Activated CD8-positive, alpha-beta memory T cell treated with anti-CD3 and anti-CD28 coated beads, Interleukin-2, amount 50 U/mL, for 48 hours (primary cell): ENCODE data around the gene TEDC1.
"Not testable (repeated sequence)": the region's sequence is repeated elsewhere in the genome, so short reads cannot be mapped to it uniquely, and the experiment has no call there.

ENCODE experiments used
- DNase-seq: peaks from one replicate; pipeline ENCODE4 v3.0.0-alpha.2; 2020

The TEDC1 gene

GRCh38 chr14:105546410-105546809, 55.4 kb downstream of the TEDC1 start:
- not testable (repeated sequence) for DNase-seq

DNA sequence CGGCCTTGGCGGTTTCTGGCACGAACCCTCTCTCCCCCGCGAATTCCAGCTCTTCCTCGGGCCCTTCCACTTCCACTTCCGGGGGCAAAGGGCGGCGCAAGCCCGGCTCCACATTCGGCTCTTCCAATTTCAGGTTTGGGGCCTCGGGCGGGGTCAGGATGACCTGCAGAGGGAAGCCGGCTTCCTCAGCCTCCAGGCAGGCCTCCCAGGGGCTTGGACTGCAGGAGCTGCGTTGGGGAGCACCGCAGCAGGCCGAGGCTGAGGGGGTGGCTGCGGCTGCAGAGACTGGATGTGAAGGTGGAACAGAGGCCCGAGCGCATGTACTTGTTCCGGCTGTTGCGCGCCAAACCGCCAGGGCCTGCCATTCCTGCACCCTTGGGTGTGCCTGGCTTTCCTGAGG, 56.0 kb downstream of the TEDC1 start:
- not testable (repeated sequence) for DNase-seq

DNA sequence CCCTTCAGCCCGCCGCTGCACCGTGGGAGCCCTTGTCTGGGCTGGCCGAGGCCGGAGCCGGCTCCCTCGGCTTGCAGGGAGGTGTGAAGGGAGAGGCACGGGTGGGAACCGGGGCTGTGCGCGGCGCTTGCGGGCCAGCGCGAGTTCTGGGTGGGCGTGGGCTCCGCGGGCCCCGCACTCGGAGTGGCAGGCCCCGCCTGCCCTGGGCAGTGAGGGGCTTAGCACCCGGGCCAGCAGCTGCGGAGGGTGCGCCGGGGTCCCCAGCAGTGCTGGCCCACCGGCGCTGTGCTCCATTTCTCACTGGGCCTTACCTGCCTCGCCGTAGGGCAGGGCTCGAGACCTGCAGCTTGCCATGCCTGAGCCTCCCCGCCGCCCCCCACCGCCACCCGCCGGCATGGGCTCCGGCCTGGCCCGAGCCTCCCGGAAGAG, 56.7 kb downstream of the TEDC1 start:
- DNase-seq: no peak
